Skeletal muscle cell (primary cell): Measurements from ENCODE around the gene GDF9.

Source experiments
- DNase-seq: peaks from one replicate; pipeline ENCODE4 v3.0.0-alpha.2; 2010; ENCODE audit warnings: low read depth
- H3K4me3 ChIP-seq: 2 replicates; pipeline ENCODE4 v1.5.1; 2011; ENCODE audit warnings: low read depth, mild to moderate bottlenecking, control low read depth, low read length, moderate library complexity

GDF9 gene

DNA sequence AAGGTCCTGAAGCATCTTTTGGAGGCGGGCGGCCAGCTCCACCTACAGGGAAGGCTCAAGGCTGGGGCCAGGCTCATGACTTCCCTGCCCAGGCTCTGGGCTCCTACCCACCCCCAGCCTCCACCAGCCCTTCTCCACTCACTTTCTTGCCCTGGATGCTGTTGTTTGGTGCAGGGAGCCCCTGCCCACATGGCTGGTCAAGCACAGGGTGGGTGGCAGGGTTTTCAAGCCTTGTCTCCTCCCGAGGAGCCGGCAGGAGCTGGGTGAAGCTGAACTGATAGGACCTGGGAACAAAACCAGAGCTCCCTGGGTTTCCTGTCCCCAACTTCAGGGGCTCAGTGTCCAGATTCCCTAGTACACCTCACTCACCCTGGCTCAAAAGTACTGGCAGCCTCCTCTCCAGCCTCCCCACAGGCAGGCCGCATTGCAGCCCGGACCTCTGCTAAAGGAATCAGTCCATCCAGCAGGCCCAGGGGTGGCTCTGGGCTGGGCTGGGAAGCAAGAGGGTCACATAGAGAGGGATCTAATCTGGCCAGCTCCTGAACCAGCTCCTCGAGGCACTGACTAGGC lies 42.7 kb downstream of the GDF9 start:
- H3K4me3 ChIP-seq, result no peak overlapping the region
- no peak for DNase-seq

DNA sequence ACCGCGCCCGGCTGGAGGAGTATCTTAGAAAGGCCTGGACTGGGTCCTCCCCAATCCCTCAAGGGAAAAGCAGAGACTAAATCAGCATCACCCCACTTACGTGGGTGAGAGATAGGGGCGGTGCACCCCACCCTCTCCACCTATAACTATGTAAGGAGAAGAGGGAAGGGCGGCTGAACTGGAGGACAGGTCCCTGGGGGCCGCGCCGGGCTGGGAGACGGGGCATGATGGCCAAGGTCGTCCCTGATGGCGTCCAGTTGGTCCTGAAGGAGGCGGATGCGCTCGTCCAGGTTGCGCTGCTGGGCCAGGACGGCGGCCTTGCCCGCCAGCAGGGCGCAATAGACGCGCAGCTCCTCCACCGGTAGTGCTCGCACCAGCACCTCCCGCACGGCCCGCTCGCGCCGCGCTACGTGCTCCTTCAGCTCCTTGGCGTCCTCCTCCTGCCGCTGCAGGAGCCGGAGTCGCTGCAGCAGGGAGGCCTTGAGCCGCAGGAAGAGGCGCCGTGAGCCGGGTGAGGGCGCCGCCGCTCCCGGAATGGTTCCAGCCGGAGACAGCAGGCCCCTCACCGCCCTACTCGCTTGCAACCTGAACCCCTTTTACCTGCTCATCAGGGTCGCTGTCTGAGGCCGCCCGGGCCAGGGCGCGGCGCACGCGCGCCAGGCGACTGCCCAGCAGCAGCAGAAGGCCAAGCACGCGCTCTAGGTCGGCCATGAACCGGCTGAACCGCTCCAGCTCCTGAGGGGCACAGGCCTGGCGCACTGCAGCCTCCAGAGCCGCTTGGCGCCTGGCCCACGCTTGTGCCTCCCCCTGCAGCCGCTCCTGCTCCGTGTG lies 43.4 kb downstream of the GDF9 start:
- H3K4me3 ChIP-seq, result peak overlapping the region; percentile 25
- DNase-seq, result no peak

DNA sequence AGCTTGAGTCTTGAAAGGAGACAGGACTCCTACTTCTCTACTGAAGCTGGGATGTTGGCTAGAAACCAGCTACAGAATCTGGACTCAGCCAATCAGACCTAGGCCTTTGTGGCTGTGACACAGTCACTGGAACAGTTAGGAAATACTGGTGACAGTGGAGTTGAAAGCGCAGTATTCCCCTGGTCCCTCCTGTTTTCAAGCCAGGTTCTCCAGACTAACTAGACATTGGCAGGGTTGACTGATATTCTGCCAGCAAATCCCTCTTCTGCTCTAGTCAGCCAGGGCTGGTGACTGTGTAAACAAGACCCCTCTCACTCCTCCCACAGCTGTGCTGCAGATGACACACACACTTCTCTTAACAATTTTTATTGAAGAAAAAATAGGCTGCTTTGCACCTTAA lies 44.5 kb downstream of the GDF9 start:
- no peak for DNase-seq
- H3K4me3 ChIP-seq, result no peak overlapping the region

DNA sequence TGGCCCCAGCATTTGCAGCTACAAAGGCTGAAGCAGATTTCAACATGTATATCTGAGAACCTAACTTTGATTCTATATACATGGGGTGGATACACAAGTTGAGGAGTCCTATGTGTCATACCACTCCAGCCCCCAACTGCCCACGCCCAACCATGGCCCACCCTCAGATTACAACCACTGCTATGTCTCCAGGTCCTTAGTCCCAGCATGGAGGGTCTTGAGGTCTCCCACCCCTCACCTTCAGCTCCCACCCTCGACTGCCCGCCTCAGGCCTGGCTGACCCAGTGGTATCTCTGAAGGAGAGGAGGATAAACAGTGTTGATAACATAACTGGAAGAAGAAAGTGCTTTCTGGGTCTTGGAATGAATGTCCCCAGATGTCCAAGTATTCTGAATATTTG lies 44.9 kb downstream of the GDF9 start:
- DNase-seq, result no peak
- no peak overlapping the region for H3K4me3 ChIP-seq

DNA sequence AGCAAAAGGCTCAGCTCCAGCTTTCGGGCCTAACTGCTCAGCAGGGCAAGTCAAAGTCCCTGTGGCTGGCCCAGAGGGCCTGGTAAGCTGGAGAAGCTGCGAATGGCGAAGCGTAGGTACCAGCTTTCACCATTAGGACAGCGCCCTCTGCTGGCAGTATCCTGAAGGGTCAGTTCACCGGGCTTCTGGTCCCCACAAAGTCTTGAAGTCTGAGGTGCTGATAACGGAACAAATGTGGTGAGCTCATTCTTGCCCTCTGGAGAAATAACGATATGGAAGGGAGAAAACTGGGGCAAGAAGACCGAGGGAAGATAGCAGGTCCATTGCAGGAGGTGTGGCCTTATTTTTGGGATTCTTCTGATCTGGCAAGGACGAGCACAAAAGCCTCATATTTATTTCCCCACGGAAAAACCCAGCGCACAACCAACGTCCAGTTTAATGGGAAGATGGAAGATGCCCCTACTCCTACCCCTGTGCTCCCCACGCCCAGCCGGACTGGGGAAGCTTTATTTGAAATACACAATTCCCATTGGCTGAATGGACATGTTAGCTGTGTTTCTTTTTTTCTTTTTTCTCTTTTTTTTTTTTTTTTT lies 46.0 kb downstream of the GDF9 start:
- no peak overlapping the region for H3K4me3 ChIP-seq
- peak; percentile 65 for DNase-seq

DNA sequence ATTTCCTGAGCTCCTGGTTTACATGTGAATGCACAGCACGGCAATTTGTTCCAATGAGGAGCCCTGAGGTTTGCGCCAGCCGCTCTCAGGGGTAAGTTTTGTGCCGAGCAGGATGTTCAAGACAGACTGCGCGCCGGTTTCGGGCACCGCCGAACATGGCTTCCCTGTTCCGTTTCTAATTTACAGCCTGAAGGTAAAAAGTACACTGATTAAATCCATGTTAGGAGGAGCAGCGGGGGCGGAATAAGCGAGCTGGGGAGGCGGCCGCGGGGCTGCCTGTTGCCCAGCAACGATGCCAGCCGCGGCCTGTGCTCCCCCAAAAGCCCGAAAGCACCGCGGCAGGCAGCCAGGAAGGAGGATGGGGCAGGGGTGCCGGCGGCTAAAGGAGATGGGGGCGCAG lies 46.8 kb downstream of the GDF9 start:
- peak overlapping the region; percentile 30 for H3K4me3 ChIP-seq
- DNase-seq, result no peak

DNA sequence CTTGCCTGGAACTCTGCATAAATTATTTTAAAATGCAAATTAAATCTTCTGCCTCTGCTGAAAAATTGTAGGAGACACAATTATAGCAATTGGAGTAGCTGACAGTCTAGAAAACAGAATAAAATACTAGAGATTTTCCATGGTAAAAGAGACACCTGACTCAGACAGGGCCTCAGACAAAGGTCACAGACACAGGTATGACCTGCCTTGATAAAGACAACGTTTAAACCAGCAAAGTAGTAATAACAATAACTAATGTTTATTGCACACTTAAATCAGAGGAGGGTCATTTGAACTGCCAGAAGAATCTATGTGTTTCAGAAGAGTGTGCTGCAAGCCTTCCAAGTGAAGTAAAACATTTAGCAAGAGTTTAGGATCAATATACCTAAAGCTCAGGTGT lies 49.3 kb downstream of the GDF9 start:
- no peak overlapping the region for H3K4me3 ChIP-seq
- no peak for DNase-seq

DNA sequence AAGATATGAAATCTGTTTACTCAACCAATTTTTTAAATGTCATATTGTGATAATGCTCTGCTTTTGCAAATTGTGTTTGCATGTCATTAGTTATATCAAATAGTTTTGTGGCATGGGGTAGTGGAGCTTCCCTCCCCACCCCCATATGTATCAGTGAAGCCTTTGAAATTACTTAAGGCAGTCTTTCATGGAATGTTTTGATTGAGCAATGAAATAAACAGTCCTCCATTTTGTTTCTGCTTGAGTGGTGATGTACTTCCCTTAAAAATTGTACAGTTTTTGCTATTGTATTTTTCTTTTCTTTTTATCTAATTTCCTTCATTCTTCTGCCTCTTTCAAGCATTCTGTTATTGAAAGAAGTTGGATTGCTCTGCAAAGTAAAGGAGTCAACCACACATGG lies 49.7 kb downstream of the GDF9 start:
- H3K4me3 ChIP-seq, result no peak overlapping the region
- DNase-seq, result no peak

DNA sequence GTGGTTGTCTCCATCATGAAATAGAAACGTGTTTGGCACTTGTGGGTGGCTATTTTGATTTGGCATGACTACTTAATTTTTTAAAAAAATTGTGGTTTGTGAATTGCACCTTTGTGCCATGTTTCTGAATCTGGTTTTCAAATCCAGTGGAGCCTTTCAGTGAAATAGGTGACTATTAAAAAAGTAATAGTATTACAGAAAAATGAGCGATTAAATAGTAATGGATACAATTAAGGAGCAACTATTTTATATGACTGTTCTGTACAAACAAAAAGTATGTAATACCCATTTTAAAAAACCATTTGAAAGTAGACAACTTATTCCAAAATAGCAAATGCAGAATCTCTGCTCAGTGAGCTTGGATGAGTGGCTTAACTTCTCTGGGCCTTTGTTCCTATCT lies 50.2 kb downstream of the GDF9 start:
- no peak for DNase-seq
- no peak overlapping the region for H3K4me3 ChIP-seq

DNA sequence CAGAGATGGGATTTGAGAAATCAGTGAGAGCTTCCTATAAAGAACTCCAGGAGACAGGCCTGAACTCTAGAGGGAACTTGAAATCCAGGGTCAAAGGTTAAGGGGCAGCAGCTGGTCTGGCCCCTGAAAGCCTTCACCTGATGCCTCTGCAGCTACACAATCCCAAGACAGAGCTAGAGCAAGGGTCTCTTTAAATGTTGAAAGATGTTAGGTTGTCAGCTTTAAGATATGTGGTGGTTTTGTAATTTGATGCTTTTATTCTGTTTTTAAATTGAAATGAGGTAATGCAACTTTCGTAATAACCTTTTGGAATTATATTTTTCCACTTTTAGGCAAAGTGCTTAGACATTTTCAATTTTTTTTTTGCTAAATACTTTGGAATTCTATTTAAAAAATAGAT lies 50.8 kb downstream of the GDF9 start:
- peak; percentile 22 for DNase-seq

DNA sequence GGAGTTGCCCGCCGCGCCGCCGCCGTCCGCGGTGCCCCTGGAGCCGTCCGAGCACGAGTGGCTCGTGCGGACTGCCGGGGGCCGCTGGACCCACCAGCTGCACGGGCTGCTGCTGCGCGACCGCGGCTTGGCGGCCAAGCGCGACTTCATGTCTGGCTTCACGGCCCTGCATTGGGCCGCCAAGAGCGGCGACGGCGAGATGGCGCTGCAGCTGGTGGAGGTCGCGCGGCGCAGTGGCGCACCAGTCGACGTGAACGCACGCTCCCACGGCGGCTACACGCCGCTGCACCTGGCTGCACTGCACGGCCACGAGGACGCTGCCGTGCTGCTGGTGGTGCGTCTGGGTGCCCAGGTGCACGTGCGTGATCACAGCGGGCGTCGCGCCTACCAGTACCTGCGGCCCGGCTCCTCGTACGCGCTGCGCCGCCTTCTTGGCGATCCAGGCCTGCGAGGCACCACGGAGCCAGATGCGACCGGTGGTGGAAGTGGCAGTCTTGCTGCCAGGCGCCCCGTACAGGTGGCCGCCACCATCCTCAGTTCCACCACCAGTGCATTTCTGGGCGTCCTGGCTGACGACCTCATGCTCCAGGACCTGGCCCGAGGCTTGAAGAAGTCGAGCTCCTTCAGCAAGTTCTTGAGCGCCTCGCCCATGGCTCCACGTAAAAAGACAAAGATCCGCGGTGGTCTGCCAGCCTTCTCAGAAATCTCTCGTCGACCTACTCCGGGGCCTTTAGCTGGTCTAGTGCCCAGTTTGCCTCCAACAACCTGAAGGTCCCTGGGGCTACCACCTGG lies 51.6 kb downstream of the GDF9 start:
- no peak overlapping the region for H3K4me3 ChIP-seq
- DNase-seq, result no peak

More for the DNA sequence above, 50.8 kb downstream of the GDF9 start:
- no peak overlapping the region for H3K4me3 ChIP-seq

DNA sequence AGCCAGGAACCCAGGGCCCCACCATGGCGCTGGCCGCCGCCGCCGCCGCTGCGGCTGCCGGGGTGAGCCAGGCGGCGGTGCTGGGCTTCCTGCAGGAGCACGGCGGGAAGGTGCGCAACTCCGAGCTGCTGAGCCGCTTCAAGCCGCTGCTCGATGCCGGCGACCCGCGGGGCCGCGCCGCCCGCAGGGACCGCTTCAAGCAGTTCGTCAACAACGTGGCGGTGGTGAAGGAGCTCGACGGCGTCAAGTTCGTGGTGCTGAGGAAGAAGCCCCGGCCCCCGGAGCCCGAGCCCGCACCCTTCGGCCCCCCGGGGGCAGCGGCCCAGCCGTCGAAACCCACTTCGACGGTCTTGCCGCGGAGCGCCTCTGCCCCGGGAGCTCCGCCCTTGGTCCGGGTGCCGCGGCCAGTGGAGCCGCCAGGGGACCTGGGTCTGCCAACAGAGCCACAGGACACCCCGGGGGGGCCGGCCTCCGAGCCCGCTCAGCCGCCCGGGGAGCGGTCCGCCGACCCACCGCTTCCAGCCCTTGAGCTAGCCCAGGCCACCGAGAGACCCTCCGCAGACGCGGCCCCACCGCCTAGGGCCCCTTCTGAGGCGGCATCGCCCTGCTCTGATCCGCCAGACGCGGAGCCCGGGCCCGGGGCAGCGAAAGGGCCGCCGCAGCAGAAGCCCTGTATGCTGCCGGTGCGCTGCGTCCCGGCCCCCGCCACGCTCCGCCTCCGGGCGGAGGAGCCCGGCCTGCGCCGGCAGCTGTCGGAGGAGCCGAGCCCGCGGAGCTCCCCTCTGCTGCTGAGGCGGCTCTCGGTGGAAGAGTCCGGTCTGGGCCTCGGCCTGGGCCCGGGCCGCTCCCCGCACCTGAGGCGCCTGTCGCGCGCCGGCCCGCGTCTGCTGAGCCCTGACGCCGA lies 52.4 kb downstream of the GDF9 start:
- H3K4me3 ChIP-seq, result peak overlapping the region; percentile 26
- no peak for DNase-seq

DNA sequence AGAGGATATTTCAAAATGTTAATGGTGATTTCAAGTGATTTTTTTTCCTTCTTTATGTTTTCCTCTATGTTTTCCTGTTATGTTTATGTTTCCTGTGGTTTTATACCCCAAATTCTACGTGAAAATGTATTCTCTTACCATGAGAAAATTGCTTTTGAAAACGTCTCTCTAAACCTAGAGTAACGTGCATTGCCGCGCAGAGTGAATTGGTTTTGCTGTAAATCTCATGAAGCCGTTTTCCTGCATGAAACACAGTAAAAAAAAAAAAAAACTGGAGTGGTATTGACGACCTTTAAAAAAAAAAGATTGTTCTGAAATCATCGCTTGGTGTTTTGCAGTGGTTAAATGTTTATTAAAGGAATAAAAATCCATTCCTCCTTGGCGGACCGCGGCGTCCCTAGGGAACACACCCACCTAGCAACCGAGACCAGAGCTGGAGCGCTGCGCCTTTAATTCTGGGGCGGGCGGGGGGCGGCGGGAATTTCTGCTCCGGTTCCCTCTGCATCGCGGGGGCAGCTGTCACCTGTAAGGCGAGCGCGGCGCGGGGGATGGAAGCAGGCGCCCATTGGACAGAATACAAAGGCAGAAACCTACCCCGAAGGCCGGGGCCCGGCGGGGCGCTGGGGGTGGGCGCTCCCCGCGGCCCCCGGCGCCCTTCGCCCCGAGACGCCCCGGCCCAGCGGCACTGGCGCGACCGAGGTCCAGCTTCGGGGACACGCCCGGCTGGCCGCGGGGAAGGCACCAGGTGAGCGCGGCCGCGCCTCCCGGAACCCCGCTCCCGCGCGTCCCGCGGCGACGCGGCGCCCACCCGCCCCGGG lies 53.3 kb downstream of the GDF9 start, which contains the start of gene SOWAHA:
SOWAHA (plus strand) TSS at position 522 of the 818 bp plus-strand sequence. CDS start 320 bp downstream, outside the sequence.
- no peak for DNase-seq
- H3K4me3 ChIP-seq, result peak within 1 kb of the TSS; percentile 26

DNA sequence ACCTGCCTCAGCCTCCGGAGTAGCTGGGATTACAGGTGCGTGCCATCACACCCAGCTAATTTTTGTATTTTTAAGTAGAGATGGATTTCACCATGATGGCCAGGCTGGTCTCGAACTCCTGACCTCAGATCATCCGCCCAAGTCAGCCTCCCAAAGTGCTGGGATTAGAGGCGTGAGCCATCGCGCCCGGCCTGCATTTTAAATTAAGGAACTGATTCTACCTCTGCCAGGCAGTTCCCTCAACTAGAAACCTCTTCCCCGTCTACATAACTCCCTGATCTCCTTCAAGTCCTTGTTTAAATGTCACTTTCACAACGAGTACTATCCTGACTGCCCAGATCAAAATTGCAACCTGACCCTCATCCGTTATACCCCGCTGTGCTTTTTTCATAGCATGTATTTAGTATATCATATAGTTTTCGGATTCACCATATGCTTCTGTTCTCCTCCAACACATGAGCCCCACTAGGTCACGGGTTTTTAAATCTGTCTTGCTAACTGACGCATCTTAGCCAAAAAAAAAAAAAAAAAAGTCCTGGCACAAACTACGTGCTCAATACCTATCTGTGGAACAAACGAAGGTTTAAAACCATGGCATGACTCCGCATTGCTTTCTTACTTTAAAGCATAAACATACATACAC lies 54.0 kb downstream of the GDF9 start:
- no peak overlapping the region for H3K4me3 ChIP-seq
- no peak for DNase-seq
